Endothelial cell of umbilical vein (primary cell): ENCODE measurements around the gene SCAI.

Source experiments
- CTCF ChIP-seq, 2 donors: IDR thresholded peaks; 1 replicate in 1 of 2; 2 replicates in 1 of 2; pipeline ENCODE4 v1.5.1; 2011; ENCODE audit warnings: low read length in 2 of 2, mild to moderate bottlenecking in 2 of 2, moderate library complexity in 2 of 2, control low read depth in 1 of 2, inconsistent platforms in 1 of 2, low read depth in 1 of 2; ENCODE audit not compliant: insufficient read depth in 1 of 2; ENCODE audit errors: extremely low read depth in 1 of 2
- EZH2 ChIP-seq: IDR thresholded peaks from 2 replicates; pipeline ENCODE4 v1.6.1; 2012; ENCODE audit warnings: borderline replicate concordance, low read depth, mild to moderate bottlenecking, moderate library complexity, low read length, inconsistent platforms; ENCODE audit not compliant: severe bottlenecking
- FOS ChIP-seq: IDR thresholded peaks from 2 replicates; pipeline ENCODE4 v1.6.1; 2011; ENCODE audit warnings: mild to moderate bottlenecking, low read length, moderate library complexity, borderline replicate concordance; ENCODE audit not compliant: insufficient read depth
- GATA2 ChIP-seq: IDR thresholded peaks from 2 replicates; pipeline ENCODE4 v1.7.0; 2011; ENCODE audit warnings: low read depth, mild to moderate bottlenecking, moderate library complexity, mixed read lengths, low read length; ENCODE audit not compliant: insufficient read length, insufficient read depth
- JUN ChIP-seq: IDR thresholded peaks from 2 replicates; pipeline ENCODE4 v1.6.1; 2011; ENCODE audit warnings: borderline replicate concordance, low read depth; ENCODE audit not compliant: insufficient read length, insufficient read depth
- POLR2A ChIP-seq: IDR thresholded peaks from 2 replicates; pipeline ENCODE4 v1.6.1; 2012; ENCODE audit warnings: low read depth, mild to moderate bottlenecking, control low read depth, low read length
- POLR2AphosphoS5 ChIP-seq: IDR thresholded peaks from 2 replicates; pipeline ENCODE4 v1.6.1; 2012; ENCODE audit warnings: low read depth, mild to moderate bottlenecking, control low read depth, low read length, moderate library complexity; ENCODE audit not compliant: insufficient read depth
- TF ChIP-seq, protein P1 (sequence below): IDR thresholded peaks from 2 replicates; pipeline ENCODE4 v1.6.1; 2011; ENCODE audit not compliant: insufficient read depth, insufficient read length

- TF ChIP-seq CTCF (IDR thresholded peaks at IDR 0.05; ENCODE audit: extremely low read depth in 1 of 2, insufficient read depth in 1 of 2, low read depth in 1 of 2, low read length in 2 of 2) = no peak
- no peak for TF ChIP-seq POLR2A
- no peak for TF ChIP-seq POLR2AphosphoS5
- no peak for TF ChIP-seq EZH2
- TF ChIP-seq, protein P1, sequence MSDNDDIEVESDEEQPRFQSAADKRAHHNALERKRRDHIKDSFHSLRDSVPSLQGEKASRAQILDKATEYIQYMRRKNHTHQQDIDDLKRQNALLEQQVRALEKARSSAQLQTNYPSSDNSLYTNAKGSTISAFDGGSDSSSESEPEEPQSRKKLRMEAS = no peak
- no peak for TF ChIP-seq JUN
- no peak for TF ChIP-seq GATA2
- TF ChIP-seq FOS = no peak
Measured at GRCh38 chr9:125161284-125161918, 18.1 kb upstream of the SCAI start.
